ENCODE measurements around the gene MRPL3.

GRCh38 chr3:131480116-131480515 is 22.7 kb downstream of the MRPL3 start:
- no peak for TF ChIP-seq POLR2AphosphoS5 (IDR thresholded peaks at IDR 0.05; ENCODE audit: borderline replicate concordance, low read depth, low read length)
- no peak for TF ChIP-seq EZH2 (IDR thresholded peaks at IDR 0.05)
- no peak for TF ChIP-seq FOXP2 (optimal IDR thresholded peaks at IDR 0.05; ENCODE audit: control extremely low read depth, extremely low read length, insufficient read depth)
